OCI-LY1 (cell line): ENCODE data around the gene SMG5.

ENCODE experiments used
- CTCF ChIP-seq: fragments of 200-600 bp; sonication (generic), shearing (Covaris generic); IDR thresholded peaks from 2 replicates; pipeline ENCODE4 v1.5.1; 2017; ENCODE audit warnings: mild to moderate bottlenecking, antibody characterized with exemption, low read length, moderate library complexity, mixed read lengths
- EZH2 ChIP-seq: fragments of 200-600 bp; sonication (generic), shearing (Covaris generic); IDR thresholded peaks from 2 replicates; pipeline ENCODE4 v1.8.0; 2017; ENCODE audit warnings: borderline replicate concordance, mixed run types, mild to moderate bottlenecking, antibody characterized with exemption, low read length, moderate library complexity, mixed read lengths

GRCh38 chr1:156200044-156200443 is 82.6 kb downstream of the SMG5 start:
- TF ChIP-seq CTCF (no peak), EZH2 (no peak)
